Measurements from ENCODE around the gene BLTP3B. TPM values are rescaled to one million over a fixed set of nuclear protein-coding genes. Genes with fewer than 3 reads are reported as not detected.

BLTP3B gene
- total and polyA plus RNA-seq, 3 donors from 2014 or later = 25.4 to 34.9 (median 29.2) TPM

DNA sequence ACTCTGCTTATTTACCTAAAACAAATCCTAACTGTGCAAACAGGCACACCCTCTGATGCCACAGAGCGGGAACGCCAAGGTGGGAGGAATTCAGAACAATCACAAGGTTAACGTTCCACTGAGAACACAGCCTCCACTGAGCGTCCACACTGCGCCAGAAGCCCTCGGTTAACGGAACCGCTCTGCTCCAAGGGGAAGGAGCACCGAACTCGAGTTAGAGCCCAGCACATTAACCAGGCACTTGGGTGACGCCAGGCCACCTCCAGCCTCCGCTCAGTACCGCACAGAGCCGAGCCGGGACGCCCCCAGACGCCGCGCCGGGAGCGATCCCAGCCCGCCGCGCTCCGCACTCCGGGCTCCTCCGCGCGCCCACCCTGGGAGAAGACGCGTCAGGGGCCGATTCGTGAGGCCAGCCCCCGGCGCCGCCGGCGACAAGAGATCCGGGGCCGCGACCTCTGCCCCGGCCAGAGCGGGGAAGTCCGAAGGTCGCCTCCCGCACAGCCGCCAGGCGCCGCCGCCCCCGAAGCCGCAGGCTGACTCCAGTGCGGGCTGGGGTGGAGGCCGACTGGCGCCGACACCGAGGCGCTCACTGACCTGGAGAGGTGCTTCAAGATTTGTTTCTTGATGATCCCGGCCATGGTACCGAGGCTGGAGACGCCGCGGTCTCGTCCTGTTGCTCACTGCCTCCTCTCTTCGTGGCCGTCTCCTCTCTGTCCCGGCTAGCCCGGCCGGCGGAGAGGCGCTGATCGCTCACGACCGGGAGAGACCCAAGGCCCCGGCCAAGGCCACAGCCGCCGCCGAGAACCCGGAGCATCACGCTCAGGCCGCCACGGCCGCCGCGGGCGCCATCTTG lies 450 bp downstream of the BLTP3B start:
- WGBS, 2 donors = 0% methylated on average over 10 to 50 of the region's 86 CpGs
- H3K4me3 ChIP-seq = peak overlapping the region; percentile 95 to 99
- intact Hi-C loops (cut with DNase I; ENCODE audit: low total_unique reads) = no loop called here
- no peaks in the 10 kb centered on the region for H3K27me3 ChIP-seq
- TF ChIP-seq POLR2A (IDR thresholded peaks at IDR 0.05) = no peak
- TF ChIP-seq, protein P1, sequence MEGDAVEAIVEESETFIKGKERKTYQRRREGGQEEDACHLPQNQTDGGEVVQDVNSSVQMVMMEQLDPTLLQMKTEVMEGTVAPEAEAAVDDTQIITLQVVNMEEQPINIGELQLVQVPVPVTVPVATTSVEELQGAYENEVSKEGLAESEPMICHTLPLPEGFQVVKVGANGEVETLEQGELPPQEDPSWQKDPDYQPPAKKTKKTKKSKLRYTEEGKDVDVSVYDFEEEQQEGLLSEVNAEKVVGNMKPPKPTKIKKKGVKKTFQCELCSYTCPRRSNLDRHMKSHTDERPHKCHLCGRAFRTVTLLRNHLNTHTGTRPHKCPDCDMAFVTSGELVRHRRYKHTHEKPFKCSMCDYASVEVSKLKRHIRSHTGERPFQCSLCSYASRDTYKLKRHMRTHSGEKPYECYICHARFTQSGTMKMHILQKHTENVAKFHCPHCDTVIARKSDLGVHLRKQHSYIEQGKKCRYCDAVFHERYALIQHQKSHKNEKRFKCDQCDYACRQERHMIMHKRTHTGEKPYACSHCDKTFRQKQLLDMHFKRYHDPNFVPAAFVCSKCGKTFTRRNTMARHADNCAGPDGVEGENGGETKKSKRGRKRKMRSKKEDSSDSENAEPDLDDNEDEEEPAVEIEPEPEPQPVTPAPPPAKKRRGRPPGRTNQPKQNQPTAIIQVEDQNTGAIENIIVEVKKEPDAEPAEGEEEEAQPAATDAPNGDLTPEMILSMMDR (IDR thresholded peaks at IDR 0.05) = no peak
- H3K9me3 ChIP-seq = no peaks in the 10 kb centered on the region
- H3K36me3 ChIP-seq (ENCODE audit: low read depth, missing control alignments) = no peaks in the 10 kb centered on the region
- H3K27ac ChIP-seq = peak overlapping the region; percentile 98 to 99
- H3K4me1 ChIP-seq = peaks cover 11% of the 10 kb centered on the region
- peak; percentile 63 for DNase-seq

DNA sequence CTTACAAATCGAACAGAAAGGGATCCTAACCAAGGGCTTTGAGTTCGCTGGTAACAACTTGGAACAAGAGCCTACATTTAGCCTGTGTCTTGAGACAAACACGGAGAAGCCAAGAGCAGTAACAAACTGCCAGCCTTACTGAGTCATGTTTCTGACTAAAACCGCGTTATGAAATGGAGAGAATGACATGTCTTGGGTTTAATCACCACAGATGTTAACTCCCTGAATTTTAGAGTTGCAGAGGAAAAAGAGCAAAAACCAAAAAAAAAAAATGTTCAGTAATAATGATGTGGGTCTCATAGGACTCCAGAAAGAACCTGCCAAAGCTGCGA lies 1.0 kb downstream of the BLTP3B start:
- H3K9me3 ChIP-seq = no peaks in the 10 kb centered on the region
- H3K36me3 ChIP-seq (ENCODE audit: low read depth, missing control alignments) = no peaks in the 10 kb centered on the region
- peak overlapping the region; percentile 95 to 99 for H3K4me3 ChIP-seq
- intact Hi-C loops (cut with DNase I; ENCODE audit: low total_unique reads) = no loop called here
- H3K4me1 ChIP-seq = peaks cover 11% of the 10 kb centered on the region
- DNase-seq = no peak
- peak overlapping the region; percentile 98 to 99 for H3K27ac ChIP-seq
- TF ChIP-seq, protein P1 (IDR thresholded peaks at IDR 0.05) = no peak
- no peak for TF ChIP-seq POLR2A (IDR thresholded peaks at IDR 0.05)
- H3K27me3 ChIP-seq = no peaks in the 10 kb centered on the region
- WGBS, 2 donors = 2% methylated on average over 6 of the region's 6 CpGs

DNA sequence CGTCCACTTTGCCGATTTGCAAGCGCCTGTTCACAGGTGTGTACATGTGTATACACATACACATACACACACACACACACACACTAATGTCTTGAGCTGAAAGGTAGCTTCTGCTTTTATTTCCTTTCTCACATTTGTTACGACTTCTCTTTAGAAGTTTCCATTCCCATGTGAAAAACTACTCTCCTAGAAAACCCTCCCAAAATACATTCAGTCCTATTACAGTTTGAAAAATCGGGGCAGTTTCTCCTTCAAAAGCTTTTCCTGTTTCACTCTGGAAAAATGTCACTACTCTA lies 3.9 kb downstream of the BLTP3B start:
- intact Hi-C loops (cut with DNase I; ENCODE audit: low total_unique reads) = no loop called here
- H3K4me3 ChIP-seq = no peak overlapping the region

DNA sequence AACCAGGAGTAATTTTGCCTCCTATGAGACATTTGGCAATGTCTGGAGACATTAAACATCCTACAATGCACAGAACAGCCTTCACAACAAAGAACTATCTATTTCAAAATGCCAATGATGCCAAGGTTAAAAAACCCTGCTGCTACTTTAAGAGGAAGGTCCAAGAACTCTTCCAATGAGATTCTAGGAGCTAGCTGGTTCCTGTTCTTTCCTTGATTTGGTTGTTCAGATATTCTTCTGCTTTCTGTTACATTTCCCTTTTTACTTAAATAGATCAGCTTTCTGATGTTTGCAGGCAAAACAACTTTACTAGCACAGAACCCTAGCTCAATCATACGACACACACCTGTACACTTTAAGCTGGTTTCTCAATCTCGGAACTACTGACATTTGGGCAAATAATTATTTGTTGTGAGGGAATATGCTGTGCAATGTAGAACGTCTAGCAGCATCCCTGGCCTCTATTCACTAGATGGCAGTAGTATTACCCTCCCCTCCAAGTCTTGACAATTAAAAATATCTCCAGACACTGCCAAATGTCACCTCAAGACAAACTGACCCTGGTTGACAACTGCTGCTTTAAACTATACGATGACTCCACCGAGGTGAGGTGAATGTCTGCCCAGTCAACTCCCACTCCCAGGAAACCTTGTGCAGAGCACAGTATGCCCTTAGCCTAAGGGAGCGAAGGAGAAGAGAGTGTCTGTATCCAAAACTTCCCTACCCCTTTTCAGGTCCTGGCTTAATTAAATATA lies 4.4 kb downstream of the BLTP3B start:
- Histone ChIP-seq H3K4me1 (peaks cover 11% of the 10 kb centered on the region), H3K36me3 (ENCODE audit: low read depth, missing control alignments) (no peaks in the 10 kb centered on the region), H3K9me3 (no peaks in the 10 kb centered on the region), H3K27ac (no peak overlapping the region), H3K27me3 (no peaks in the 10 kb centered on the region), H3K4me3 (no peak overlapping the region)
- intact Hi-C loops (cut with DNase I; ENCODE audit: low total_unique reads) = no loop called here
- TF ChIP-seq, protein P1 (IDR thresholded peaks at IDR 0.05) = no peak
- no peak for TF ChIP-seq POLR2A (IDR thresholded peaks at IDR 0.05)
- DNase-seq = no peak
- WGBS, 2 donors = 50% methylated on average over 6 of the region's 6 CpGs

More for the DNA sequence above, 3.9 kb downstream of the BLTP3B start:
- H3K27ac ChIP-seq = no peak overlapping the region
- peaks cover 11% of the 10 kb centered on the region for H3K4me1 ChIP-seq
- H3K9me3 ChIP-seq = no peaks in the 10 kb centered on the region
- H3K36me3 ChIP-seq (ENCODE audit: low read depth, missing control alignments) = no peaks in the 10 kb centered on the region
- TF ChIP-seq, protein P1 (IDR thresholded peaks at IDR 0.05) = no peak
- TF ChIP-seq POLR2A (IDR thresholded peaks at IDR 0.05) = no peak
- H3K27me3 ChIP-seq = no peaks in the 10 kb centered on the region
- WGBS, 2 donors = 80 to 84% methylated on average over 5 of the region's 5 CpGs
- DNase-seq = no peak
